Mesendoderm (in vitro differentiated cells): ENCODE measurements around the gene SLC17A1.

Experiments used
- DNase-seq: peaks from one replicate; pipeline ENCODE4 v3.0.0; 2013
- H2AK5ac ChIP-seq: 2 replicates; pipeline ENCODE4 v1.6.1; 2013; ENCODE audit warnings: low read length, inconsistent platforms
- H2BK120ac ChIP-seq: 2 replicates; pipeline ENCODE4 v1.6.1; 2013; ENCODE audit warnings: low read depth, mild to moderate bottlenecking, low read length, moderate library complexity, mixed read lengths
- H2BK15ac ChIP-seq: replicated peaks from 2 replicates; pipeline ENCODE4 v1.6.1; 2013; ENCODE audit warnings: low read depth, mild to moderate bottlenecking, moderate library complexity
- H2BK5ac ChIP-seq: 2 replicates; pipeline ENCODE4 v1.6.1; 2013; ENCODE audit warnings: low read length, inconsistent platforms
- H3K18ac ChIP-seq: 2 replicates; pipeline ENCODE4 v1.6.1; 2013; ENCODE audit warnings: mild to moderate bottlenecking, low read length, mixed read lengths
- H3K23ac ChIP-seq: one replicate; pipeline ENCODE4 v1.6.1; 2013; ENCODE audit warnings: low read length
- H3K27ac ChIP-seq: 2 replicates; pipeline ENCODE4 v1.5.1; 2013; ENCODE audit warnings: low read depth, mild to moderate bottlenecking, inconsistent platforms, low read length, moderate library complexity
- H3K27me3 ChIP-seq: 2 replicates; pipeline ENCODE4 v1.6.1; 2013; ENCODE audit warnings: low read length, control low read depth, mild to moderate bottlenecking, inconsistent platforms; ENCODE audit not compliant: insufficient read depth, poor library complexity
- H3K36me3 ChIP-seq: 2 replicates; pipeline ENCODE4 v1.6.1; 2013; ENCODE audit warnings: low read length, inconsistent platforms; ENCODE audit not compliant: control insufficient read depth, insufficient read depth
- H3K4ac ChIP-seq: one replicate; pipeline ENCODE4 v1.6.1; 2013; ENCODE audit warnings: low read depth, mild to moderate bottlenecking, low read length, moderate library complexity
- H3K4me1 ChIP-seq: 2 replicates; pipeline ENCODE4 v1.6.1; 2013; ENCODE audit warnings: low read depth, low read length, inconsistent platforms; ENCODE audit not compliant: control insufficient read depth
- H3K4me2 ChIP-seq: 2 replicates; pipeline ENCODE4 v1.6.1; 2013; ENCODE audit warnings: low read length
- H3K4me3 ChIP-seq: 2 replicates; pipeline ENCODE4 v1.5.1; 2013; ENCODE audit warnings: mild to moderate bottlenecking, low read length
- H3K56ac ChIP-seq: one replicate; pipeline ENCODE4 v1.6.1; 2013; ENCODE audit warnings: low read length
- H3K79me1 ChIP-seq: 2 replicates; pipeline ENCODE4 v1.6.1; 2013; ENCODE audit warnings: low read length, inconsistent platforms
- H3K79me2 ChIP-seq: 2 replicates; pipeline ENCODE4 v1.6.1; 2013; ENCODE audit warnings: mild to moderate bottlenecking, low read length; ENCODE audit not compliant: control insufficient read depth, insufficient read depth
- H3K9ac ChIP-seq: 2 replicates; pipeline ENCODE4 v1.6.1; 2013; ENCODE audit warnings: low read length, inconsistent platforms
- H4K5ac ChIP-seq: one replicate; pipeline ENCODE4 v1.6.1; 2013; ENCODE audit warnings: low read length
- H4K8ac ChIP-seq: one replicate; pipeline ENCODE4 v1.6.1; 2013; ENCODE audit warnings: low read depth, mild to moderate bottlenecking, control low read depth, low read length, moderate library complexity
- WGBS: extraction: QIAGEN DNeasy Blood & Tissue Kit; methylation state at CpG from one replicate; pipeline ENCODE4 v1.1.7; 2013; ENCODE audit warnings: low lambda C conversion rate, missing lambda C conversion rate; ENCODE audit not compliant: insufficient coverage; ENCODE audit errors: extremely low coverage; 5-methylcytosine and 5-hydroxymethylcytosine counted together

Gene SLC17A1

GRCh38 chr6:25842526-25842925 lies 10.7 kb upstream of the SLC17A1 start:
- no CpG with 5 or more reads among the region's 1 CpG for whole genome bisulfite sequencing
- H2BK120ac ChIP-seq: no peak overlapping the region
- no peak overlapping the region for H3K27ac ChIP-seq
- no peaks in the 10 kb centered on the region for H3K79me2 ChIP-seq
- H2BK15ac ChIP-seq: no peak overlapping the region
- H3K23ac ChIP-seq: no peak overlapping the region
- H3K79me1 ChIP-seq: no peaks in the 10 kb centered on the region
- no peak overlapping the region for H4K5ac ChIP-seq
- no peaks in the 10 kb centered on the region for H3K27me3 ChIP-seq
- no peak overlapping the region for H3K18ac ChIP-seq
- no peak overlapping the region for H3K4ac ChIP-seq
- H4K8ac ChIP-seq: no peak overlapping the region
- H3K4me2 ChIP-seq: no peak overlapping the region
- H2BK5ac ChIP-seq: no peak overlapping the region
- H3K56ac ChIP-seq: no peak overlapping the region
- DNase-seq: no peak
- no peak overlapping the region for H3K9ac ChIP-seq
- no peaks in the 10 kb centered on the region for H3K4me1 ChIP-seq
- no peaks in the 10 kb centered on the region for H3K36me3 ChIP-seq
- H3K4me3 ChIP-seq: no peak overlapping the region
- no peak overlapping the region for H2AK5ac ChIP-seq

- H3K27ac ChIP-seq: no peak overlapping the region
- no peaks in the 10 kb centered on the region for H3K36me3 ChIP-seq
- H3K4me2 ChIP-seq: no peak overlapping the region
- no peaks in the 10 kb centered on the region for H3K79me1 ChIP-seq
- H3K79me2 ChIP-seq: no peaks in the 10 kb centered on the region
- no peaks in the 10 kb centered on the region for H3K27me3 ChIP-seq
- WGBS: no CpG with 5 or more reads among the region's 8 CpGs
- no peak overlapping the region for H2BK120ac ChIP-seq
- no peak overlapping the region for H4K8ac ChIP-seq
- H3K56ac ChIP-seq: no peak overlapping the region
- no peak overlapping the region for H4K5ac ChIP-seq
- no peaks in the 10 kb centered on the region for H3K4me1 ChIP-seq
- H3K4ac ChIP-seq: no peak overlapping the region
- no peak overlapping the region for H2BK15ac ChIP-seq
- no peak overlapping the region for H3K4me3 ChIP-seq
- no peak overlapping the region for H2AK5ac ChIP-seq
- H2BK5ac ChIP-seq: no peak overlapping the region
- no peak overlapping the region for H3K9ac ChIP-seq
- peak; percentile 68 for DNase-seq
- H3K18ac ChIP-seq: no peak overlapping the region
- H3K23ac ChIP-seq: no peak overlapping the region
These were observed 3.8 kb upstream of the SLC17A1 start for GRCh38 chr6:25835442-25836283.

GRCh38 chr6:25834950-25835349 lies 3.1 kb upstream of the SLC17A1 start:
- H3K79me1 ChIP-seq: no peaks in the 10 kb centered on the region
- H3K4me2 ChIP-seq: no peak overlapping the region
- H4K5ac ChIP-seq: no peak overlapping the region
- no peak overlapping the region for H3K4me3 ChIP-seq
- H3K56ac ChIP-seq: no peak overlapping the region
- no peak overlapping the region for H3K23ac ChIP-seq
- H3K9ac ChIP-seq: no peak overlapping the region
- no peaks in the 10 kb centered on the region for H3K27me3 ChIP-seq
- H2BK120ac ChIP-seq: no peak overlapping the region
- no CpG with 5 or more reads among the region's 1 CpG for WGBS
- no peak overlapping the region for H2BK5ac ChIP-seq
- DNase-seq: no peak
- no peak overlapping the region for H3K4ac ChIP-seq
- H3K36me3 ChIP-seq: no peaks in the 10 kb centered on the region
- H2BK15ac ChIP-seq: no peak overlapping the region
- H3K27ac ChIP-seq: no peak overlapping the region
- no peaks in the 10 kb centered on the region for H3K79me2 ChIP-seq
- no peak overlapping the region for H3K18ac ChIP-seq
- no peaks in the 10 kb centered on the region for H3K4me1 ChIP-seq
- no peak overlapping the region for H2AK5ac ChIP-seq
- H4K8ac ChIP-seq: no peak overlapping the region

GRCh38 chr6:25833136-25833535 lies 1.3 kb upstream of the SLC17A1 start:
- Histone ChIP-seq H3K4ac (no peak overlapping the region), H3K36me3 (no peaks in the 10 kb centered on the region), H3K23ac (no peak overlapping the region), H4K8ac (no peak overlapping the region), H3K4me2 (no peak overlapping the region), H3K27ac (no peak overlapping the region), H4K5ac (no peak overlapping the region), H3K9ac (no peak overlapping the region), H2BK120ac (no peak overlapping the region), H2AK5ac (no peak overlapping the region), H3K18ac (no peak overlapping the region), H3K4me1 (no peaks in the 10 kb centered on the region), H3K79me1 (no peaks in the 10 kb centered on the region), H3K79me2 (no peaks in the 10 kb centered on the region), H3K27me3 (no peaks in the 10 kb centered on the region), H3K56ac (no peak overlapping the region), H2BK15ac (no peak overlapping the region), H2BK5ac (no peak overlapping the region), H3K4me3 (no peak overlapping the region)
- DNase-seq: no peak

- Histone ChIP-seq H2BK15ac (no peak overlapping the region), H2BK120ac (no peak overlapping the region)
- WGBS: no CpG with 5 or more reads among the region's 3 CpGs
These were observed 818 bp upstream of the SLC17A1 start for GRCh38 chr6:25832670-25833069.

GRCh38 chr6:25832307-25832662 lies 433 bp upstream of the SLC17A1 start:
- Histone ChIP-seq H3K27me3 (no peaks in the 10 kb centered on the region), H2BK15ac (no peak overlapping the region), H3K4ac (no peak overlapping the region), H2BK5ac (no peak overlapping the region), H3K79me1 (no peaks in the 10 kb centered on the region), H3K36me3 (no peaks in the 10 kb centered on the region), H4K5ac (no peak overlapping the region), H3K27ac (no peak overlapping the region), H2AK5ac (no peak overlapping the region), H3K4me3 (no peak overlapping the region), H3K79me2 (no peaks in the 10 kb centered on the region), H3K18ac (no peak overlapping the region), H3K4me2 (no peak overlapping the region), H3K4me1 (no peaks in the 10 kb centered on the region), H2BK120ac (no peak overlapping the region), H3K56ac (no peak overlapping the region), H3K9ac (no peak overlapping the region), H3K23ac (no peak overlapping the region), H4K8ac (no peak overlapping the region)
- DNase-seq: no peak

More at GRCh38 chr6:25832670-25833069, 818 bp upstream of the SLC17A1 start:
- Histone ChIP-seq H3K27ac (no peak overlapping the region), H3K4me3 (no peak overlapping the region), H3K27me3 (no peaks in the 10 kb centered on the region), H3K36me3 (no peaks in the 10 kb centered on the region), H3K4me1 (no peaks in the 10 kb centered on the region), H3K4me2 (no peak overlapping the region), H2BK5ac (no peak overlapping the region), H2AK5ac (no peak overlapping the region), H4K5ac (no peak overlapping the region), H3K4ac (no peak overlapping the region), H3K9ac (no peak overlapping the region), H3K79me2 (no peaks in the 10 kb centered on the region), H3K79me1 (no peaks in the 10 kb centered on the region), H4K8ac (no peak overlapping the region), H3K18ac (no peak overlapping the region), H3K56ac (no peak overlapping the region), H3K23ac (no peak overlapping the region)
- DNase-seq: no peak
